CD1c-positive myeloid dendritic cell (primary cell): ENCODE data around the gene TNFRSF8.
"Not testable (repeated sequence)": the region's sequence is repeated elsewhere in the genome, so short reads cannot be mapped to it uniquely, and the experiment has no call there.

Experiments used
- DNase-seq: peaks from one replicate; pipeline ENCODE4 v3.0.0-alpha.2; 2016; ENCODE audit errors: extremely low spot score

Gene TNFRSF8

DNA sequence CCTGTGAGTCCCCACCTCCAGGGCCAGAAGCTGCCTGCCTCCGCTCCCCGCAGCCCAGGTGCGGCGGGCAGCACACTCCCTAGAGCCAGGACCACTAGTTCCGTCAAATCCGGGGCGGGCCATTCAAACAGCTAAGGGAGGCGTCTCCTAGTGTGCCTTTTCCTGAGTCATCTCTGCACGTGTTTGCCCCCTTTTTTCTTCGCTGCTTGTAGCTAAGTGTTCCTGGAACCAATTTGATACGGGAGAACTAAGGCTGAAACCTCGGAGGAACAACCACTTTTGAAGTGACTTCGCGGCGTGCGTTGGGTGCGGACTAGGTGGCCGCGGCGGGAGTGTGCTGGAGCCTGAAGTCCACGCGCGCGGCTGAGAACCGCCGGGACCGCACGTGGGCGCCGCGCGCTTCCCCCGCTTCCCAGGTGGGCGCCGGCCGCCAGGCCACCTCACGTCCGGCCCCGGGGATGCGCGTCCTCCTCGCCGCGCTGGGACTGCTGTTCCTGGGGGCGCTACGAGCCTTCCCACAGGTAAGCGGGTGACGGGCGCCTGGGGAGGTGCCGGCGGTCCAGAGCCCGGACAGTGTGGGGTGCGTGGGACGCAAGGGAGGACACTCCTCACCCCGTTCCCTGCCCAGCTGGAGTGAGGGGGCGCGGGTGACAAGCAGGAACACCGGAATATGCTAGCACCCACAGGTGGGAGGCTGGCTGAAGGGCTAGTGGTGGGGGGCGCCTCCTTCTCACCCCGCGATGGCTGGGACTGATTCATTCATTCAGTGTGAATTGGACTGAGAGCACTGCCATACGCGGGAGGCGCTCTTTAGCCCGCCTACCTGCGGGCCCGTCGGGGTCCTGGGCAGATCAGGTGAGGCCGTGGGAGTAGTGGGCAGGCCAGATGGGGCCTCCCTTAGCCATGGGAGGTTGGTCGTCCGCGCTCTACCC is at the start of gene TNFRSF8:
Gene TNFRSF8, plus strand, starts transcription at position 163 of the 932 bp plus-strand sequence. Its CDS starts 296 bp downstream, at position 459.
- DNase-seq, result peak; percentile 26

DNA sequence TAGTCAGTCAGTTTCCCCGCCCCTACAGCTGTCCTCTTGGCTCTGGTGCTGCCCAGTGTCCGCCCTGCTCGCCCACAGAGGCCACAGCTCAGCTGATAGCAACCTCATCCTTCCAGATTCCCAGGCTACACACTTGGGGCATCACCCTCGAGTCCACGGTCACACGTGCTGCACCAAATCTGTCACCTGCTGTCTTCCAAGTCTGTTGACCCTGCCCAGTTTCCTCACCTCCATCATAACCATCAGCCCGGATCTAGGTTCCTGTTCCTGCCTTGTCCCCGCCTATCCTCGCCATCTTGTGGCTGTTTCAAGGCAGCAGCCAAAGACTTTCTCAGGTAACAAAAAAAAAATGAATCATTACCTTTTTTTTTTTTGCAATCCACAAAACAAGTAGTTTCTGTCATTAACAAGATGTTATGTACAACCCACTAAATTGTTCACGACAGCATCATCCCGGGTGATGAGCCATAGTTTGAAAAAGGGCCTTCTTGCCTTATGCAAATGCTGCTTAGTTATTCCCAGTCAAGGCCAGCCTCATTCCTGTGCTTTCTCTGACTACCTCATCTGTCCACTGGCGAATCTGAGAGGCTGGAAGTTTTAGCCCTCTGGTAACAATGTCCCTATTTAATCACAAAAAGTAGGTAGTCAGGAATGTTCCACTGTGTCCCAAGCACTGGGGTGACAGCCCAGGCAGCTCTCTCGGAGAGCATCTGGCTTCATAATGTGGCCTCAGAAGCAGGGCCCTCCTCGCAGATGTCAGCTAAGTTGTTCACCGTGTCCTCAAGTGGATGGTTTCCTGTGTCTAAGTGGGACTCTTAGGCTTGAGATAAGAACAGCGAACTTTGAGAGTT is 48.7 kb upstream of the TNFRSF8 start:
- no peak for DNase-seq

DNA sequence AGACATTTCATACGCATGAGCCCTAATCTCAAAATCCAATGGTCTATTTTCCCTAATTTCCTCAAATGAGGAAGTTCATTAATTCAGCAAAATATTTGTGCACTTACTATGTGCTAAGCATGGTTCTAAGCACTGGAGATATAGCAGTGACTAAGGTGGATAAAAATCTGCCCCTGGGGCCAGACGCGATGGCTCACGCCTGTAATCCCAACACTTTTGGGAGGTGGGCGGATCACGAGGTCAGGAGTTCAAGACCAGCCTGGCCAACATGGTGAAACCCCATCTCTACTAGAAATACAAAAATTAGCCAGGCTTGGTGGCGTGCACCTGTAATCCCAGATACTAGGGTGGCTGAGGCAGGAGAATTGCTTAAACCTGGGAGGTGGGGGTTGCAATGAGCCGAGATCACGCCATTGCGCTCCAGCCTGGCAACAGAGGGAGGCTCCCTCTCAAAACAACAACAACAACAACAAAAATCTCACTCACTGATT is 48.1 kb upstream of the TNFRSF8 start:
- DNase-seq, result no peak

DNA sequence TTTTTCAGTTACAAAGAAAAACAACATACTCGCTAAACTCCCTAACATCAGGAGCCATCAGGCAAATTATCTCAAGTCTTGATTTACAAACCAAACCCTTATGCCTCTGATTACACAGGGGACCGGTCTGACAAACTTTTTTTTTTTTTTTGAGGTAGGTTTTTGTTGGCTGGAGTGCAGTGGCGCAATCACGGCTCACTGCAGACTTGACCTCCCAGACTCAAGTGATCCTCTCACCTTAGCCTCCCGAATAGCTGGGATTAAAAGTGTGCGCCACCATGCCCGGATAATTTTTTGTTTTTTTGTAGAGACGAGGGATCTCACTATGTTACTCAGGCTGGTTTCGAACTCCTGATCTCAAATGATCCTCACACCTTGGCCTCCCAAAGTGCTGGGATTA is 47.6 kb upstream of the TNFRSF8 start:
- no peak for DNase-seq

DNA sequence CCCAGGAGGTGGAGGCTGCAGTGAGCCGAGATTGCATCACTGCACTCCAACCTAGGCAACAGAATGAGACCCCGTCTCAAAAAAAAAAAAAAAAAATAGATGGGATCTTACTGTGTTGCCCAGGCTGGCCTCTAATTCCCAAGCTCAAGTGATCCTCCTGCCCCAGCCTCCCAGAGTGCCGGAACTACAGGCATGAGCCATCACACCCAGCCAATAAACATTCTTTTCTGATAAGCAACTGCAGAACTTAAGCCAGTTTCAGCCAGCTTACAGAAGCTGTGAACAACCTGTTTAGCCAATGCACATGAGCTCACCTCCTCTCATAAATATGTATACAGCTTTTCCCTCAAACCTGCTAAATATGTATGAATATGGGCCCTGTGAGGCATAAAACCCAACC is 46.9 kb upstream of the TNFRSF8 start:
- no peak for DNase-seq

DNA sequence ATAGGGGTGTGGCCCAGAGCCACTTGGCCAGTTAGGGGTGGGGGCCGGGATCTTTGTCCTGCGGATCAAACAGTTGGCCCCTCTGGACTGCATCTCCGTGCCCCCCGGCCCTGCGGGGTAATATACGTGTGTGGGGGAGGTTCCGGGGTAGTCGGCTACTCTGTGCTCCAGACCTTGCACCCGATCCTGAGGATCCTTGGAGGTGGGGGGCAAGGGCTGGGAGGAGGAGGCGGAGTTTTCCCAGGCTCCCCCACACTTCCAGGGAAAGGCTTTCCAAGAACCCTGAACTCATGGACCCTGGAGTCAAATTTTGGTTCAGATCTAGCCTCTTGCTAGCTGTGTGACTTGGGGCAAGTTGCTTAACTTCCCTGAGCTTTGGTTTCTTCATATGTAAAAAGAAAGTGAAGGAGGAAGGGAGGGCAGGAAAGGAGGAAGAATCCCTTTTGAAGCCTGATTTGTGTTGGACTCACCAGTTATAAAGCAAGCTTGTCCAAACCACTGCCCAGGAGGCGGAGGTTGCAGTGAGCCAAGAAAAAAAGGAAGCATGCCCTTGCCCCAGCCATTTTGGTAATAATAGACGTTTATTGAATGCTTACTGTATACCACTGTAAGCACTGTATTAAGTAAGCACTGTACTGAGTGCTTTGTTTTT is 43.1 kb upstream of the TNFRSF8 start:
- DNase-seq, result peak; percentile 78

DNA sequence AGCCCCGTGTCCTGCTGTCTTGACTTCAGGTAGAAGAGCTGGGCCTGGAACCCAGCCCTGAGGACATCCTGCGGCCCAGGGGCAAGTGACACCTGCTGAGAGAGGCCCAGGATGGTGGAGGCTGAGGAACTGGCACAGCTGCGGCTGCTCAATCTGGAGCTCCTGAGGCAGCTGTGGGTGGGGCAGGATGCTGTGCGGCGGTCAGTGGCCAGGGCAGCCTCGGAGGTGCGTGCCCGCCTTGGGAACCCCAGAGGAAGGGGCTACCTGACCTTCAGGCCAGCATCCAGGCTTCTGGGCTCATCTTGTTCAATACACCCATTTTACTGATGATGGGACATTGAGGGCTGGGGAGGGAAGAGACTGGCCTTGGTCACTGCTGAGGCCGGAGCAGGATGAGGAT is 41.5 kb upstream of the TNFRSF8 start:
- no peak for DNase-seq

DNA sequence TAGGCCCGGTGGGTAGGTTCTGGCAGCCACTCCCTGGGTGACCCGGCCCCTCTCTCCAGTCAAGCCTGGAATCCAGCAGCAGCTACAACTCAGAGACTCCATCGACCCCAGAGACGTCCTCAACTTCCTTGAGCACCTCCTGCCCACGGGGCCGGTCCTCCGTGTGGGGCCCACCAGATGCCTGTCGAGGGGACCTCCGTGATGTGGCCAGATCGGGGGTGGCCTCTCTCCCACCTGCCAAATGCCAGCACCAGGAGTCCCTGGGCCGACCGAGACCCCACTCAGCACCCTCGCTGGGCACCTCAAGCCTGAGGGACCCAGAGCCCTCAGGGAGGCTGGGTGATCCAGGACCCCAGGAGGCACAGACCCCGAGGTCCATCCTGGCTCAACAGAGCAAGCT is 41.1 kb upstream of the TNFRSF8 start:
- no peak for DNase-seq

DNA sequence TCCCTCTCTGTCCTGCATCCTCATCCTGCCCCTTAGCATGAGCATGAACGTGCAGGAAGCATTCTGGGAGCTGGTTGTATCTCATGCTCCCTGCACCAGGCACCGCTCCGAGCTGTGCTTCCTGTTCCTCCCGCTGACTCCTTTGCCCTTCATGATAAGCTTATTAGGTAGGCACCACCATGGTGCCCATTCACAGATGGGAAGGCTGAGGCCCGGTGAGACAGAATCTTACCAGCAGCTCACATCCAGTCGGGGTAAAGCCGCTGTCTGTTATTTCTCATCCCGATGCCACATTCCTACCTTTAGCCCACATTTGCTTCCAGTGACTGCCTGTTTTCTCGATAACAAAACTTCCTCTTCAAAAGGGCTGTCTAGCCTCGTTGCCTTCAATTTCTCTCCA is 36.5 kb upstream of the TNFRSF8 start:
- no peak for DNase-seq

DNA sequence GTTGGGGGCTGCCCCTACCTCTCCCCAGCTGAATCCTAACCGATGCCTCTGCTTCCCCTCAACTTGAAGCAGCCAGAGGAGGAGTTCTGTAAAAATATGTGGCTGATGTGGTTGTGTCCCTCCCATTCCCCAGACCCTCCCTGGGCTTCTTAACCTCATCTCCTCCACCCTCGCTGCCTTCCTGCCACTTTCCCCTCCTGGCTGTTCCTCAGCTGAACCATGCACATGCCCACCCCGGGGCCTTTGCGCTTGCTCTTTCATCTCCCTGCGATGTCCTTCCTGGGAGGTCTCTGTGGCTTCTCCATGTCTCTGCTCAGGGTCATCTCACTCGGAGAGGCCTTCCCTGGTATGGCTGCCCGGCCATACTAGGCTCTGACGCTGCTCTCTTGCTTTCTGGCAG is 34.9 kb upstream of the TNFRSF8 start:
- DNase-seq, result no peak

DNA sequence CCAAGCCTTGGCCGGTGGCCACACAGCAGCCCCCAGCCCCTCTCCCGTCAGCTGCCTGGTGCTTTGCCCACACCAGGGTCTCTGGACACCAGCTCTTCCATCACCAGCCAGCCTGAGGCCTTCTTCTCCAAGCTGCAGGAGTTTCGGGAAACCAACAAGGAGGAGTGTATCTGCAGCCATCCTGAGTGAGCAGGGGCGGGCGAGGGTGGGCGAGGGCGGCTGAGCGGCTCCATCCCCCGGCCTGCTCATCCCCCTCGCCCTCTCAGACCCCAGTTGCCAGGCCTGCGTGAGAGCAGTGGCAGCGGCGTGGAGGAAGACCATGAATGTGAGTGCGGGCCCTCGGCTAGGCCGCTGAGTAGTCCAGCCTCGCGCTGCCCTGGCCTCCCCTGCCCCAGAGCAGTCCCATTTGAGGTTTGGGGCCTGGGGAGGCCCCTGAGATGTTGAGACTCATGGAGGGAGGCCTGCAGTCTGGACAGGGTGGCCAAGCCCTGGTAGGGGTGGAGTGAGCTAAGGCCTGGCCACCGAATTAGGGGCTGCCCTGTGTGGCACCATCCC is 34.1 kb upstream of the TNFRSF8 start:
- DNase-seq, result no peak

DNA sequence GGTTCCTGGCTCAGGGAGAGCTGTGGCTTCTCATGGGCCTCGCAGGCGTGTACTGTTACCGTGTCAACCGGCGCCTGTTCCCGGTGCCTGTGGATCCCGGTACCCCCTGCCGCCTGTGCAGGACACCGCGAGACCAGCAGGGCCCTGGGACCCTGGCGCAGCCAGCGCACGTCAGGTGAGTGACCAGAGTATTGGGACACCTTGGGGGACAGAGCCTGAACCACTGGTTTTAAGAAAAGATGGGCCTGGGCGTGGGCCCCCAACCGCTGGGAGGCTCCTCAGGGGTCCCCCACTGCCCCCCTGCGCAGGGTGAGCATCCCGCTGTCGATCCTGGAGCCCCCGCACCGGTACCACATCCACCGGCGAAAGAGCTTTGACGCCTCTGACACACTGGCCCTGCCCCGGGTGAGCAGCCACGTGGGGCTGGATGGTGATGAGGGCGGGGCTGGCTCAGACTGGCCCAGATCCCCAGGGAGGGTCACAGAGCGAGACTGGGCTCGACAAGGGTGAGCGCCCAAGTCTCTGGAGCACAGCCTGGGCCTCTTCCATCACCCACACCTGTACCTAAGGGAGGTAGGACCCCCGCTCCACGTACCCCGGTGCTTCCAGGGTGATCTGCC is 33.3 kb upstream of the TNFRSF8 start:
- DNase-seq, result no peak

DNA sequence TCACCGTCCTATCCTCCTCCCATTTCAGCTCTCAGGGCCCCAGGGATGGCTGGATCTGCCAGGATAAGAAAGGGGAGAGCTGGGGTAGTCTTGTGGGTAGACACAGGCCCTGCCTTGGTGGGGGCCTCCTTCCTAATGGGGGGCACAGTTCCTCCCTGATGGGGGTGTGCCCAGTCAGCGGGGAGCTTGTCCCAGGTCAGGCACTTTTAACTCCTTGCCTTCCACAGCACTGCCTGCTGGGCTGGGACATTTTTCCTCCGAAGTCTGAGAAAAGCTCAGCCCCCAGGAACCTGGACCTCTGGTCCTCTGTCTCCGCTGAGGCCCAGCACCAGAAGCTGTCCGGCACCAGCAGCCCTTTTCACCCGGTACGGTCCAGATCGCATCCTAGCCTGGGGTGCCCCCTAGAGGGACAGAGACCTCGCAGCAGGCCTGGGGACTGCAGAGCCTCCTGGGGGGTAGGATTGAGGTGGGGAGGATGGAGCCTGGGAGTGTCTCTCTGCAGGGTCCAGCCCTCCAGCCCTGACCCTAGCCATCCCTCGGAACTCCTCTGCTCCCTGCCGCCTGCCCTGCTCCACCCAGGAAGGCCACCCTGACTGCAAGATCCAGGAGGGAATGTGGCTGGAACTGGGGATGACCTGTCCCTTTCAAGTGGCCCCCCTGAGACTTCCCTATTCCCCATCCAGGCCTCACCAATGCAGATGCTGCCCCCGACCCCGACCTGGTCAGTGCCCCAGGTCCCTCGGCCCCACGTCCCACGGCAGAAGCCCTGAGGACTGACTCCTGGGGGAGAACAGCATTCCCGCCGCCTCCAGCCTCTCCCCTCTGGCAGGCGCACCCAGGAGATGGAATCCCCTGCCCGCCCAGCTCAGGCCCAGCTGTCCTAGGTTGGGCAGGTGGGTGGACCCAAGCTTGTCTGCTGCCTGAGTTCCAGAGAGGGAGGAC is 31.8 kb upstream of the TNFRSF8 start:
- peak; percentile 20 for DNase-seq

DNA sequence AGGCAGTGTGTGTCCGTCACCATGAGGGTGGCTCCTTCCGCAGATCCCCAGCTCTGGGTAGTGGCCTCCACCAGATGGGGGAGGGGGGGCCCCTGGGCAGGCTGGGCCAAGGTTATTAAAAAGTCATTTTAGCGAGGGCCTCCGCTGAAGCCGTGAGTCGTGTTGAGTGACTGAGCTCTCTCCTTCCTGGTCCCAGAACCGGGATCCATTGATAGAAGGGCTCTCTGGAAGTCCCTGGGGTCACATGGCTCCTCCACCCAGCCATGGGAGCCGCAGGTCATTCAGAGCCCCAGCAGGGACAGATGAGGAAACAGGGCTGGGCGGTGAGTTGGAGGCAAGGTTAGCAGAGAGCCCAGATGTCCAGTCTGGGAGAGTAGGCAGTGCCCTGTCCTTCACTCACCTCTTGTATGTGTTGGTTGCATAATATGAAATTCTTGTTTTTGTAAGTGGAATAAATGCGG is 30.9 kb upstream of the TNFRSF8 start:
- DNase-seq, result no peak

DNA sequence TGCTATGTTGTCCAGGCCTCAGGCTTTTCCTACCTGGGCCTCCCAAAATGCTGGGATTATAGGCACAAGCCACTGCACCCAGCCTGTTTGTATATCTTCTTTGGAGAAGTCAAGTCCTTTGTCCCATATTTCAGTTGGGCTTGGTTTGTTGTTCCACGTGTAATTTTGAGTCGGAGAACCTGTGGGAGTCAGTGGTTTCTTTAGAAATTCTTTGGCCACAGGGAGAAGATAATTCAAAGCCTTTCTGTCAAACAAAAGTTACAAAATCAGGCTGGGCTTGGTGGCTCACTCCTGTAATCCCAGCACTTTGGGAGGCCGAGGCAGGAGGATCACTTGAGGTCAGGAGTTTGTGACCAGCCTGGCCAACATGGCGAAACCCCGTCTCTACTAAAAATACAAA is 29.7 kb upstream of the TNFRSF8 start:
- DNase-seq, result not testable (repeated sequence)

DNA sequence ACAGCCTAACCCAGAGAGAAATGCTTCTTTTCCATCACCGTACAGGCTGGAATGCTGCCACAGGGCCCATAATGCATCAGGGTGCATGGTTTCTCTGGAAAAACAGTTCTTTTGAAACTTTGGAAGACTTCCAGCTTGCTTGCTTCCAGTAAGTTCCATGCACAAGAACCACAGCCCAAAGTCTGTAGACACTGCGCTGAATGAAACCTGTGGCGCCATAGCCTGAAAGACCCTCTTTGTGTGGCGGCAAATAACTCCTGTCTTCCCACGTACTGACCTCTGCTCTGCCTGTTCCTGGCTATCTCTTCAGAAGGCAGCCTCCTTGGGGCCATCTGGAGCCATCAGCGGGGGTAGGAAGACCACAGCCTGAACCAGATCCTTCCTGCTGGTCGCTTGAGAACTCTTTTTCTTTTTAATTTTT is 28.7 kb upstream of the TNFRSF8 start:
- DNase-seq, result no peak

DNA sequence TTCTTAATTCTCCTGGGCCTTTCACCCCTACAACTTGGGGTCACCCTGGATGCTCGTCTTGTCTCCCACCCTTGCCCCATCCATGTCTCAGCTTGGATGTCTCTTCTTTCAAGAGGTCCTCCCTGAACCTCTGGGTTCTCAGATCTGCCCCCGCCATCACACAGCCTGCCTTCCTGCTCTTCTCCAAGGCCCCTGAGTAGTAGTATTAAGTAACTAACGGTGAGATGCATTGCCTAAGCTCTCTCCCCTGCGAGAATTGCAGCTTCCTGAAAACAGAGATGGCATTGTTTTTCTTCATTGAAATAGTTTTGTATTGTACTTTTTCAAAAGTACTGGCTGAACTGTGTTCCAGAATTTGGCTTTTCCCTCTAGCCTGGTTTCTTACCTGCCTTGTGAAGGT is 27.8 kb upstream of the TNFRSF8 start:
- DNase-seq, result no peak

DNA sequence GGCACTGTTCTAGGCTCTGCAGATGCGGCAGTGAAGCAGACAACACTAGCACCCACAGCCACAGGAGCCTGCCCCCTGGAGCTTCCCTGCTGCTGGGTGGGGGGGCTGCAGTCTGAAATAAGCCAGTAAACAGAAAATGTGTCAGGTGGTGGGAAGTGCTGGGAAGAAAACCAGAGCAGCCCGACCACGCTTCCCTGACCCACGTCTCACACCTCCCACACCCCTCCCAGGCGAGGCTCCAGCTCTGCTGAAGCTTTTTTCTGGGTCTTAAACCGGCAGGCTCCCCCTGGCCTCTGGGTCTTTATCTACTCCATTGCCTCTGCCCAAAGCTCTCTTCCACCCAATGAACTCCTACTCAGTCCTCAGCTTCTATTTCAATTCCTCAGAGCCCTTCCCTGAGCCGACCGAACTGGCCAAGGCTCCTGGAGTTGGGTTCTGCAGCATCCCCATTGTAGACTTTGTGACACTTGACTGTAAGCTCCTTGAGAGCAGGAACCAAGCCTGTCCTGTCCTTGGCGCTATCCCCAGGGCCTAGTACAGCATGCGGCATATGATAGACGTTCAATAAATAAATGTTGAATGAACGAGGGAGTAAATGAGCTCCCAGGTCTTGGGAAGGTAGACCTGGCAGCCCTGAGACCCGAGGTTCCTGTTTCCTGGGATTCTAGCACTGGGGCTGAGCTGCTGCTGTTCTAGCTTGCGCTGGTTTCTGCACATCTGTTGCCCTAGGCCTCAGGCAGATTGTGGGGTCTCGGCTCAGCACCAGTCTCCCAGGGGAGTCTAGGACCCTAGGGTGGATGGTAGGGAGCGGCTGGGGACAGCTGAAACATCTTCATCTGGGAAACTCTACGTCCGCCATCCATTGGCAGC is 25.4 kb upstream of the TNFRSF8 start:
- DNase-seq, result no peak
